NCI-H748 (cell line): ENCODE data around the gene TEX53.

Experiments
- DNase-seq: peaks from one replicate; lab custom pipeline; 2025; ENCODE audit not compliant: unreplicated experiment; lab: John Stamatoyannopoulos, UW

TEX53 gene

DNA sequence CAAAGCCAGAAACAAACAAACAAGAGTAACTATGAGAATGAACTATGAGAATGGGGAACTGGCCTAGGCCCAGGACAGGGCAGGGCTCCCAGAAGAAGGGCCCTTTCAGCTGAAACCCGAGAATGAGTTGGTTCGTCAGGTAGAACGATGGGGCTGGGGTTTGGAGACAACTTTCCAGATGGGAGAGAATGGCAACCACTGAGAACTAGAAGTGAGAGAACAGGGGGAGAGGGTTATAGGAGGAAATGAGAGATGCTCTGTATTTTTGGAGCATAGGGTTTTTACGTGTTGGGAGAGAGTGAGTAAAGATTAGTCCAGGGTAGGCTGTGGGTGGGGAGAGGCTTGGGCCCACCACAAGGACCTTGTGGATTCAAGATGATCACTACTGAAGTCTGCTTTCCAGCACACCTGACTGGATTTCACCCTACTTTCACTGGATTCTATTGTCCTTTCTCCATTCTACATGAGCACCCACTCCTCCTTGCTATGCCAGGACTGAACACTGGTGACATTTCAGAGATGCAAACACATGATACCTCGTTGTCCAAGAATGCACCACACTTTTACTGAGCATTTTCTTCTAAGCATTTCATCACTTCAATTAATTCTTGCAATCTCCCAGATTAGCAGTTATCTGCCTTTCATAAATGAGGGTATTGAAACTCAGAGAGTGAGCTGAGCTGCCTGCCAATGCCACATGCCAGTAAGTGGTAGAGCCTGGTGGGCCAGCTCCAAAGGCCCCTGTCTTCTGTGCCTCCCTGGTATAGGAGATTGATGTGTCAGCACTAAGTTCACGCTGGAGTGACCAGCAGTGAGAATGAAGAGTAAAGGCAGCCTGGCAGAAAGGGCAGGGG is 49.7 kb downstream of the TEX53 start:
- no peak for DNase-seq

DNA sequence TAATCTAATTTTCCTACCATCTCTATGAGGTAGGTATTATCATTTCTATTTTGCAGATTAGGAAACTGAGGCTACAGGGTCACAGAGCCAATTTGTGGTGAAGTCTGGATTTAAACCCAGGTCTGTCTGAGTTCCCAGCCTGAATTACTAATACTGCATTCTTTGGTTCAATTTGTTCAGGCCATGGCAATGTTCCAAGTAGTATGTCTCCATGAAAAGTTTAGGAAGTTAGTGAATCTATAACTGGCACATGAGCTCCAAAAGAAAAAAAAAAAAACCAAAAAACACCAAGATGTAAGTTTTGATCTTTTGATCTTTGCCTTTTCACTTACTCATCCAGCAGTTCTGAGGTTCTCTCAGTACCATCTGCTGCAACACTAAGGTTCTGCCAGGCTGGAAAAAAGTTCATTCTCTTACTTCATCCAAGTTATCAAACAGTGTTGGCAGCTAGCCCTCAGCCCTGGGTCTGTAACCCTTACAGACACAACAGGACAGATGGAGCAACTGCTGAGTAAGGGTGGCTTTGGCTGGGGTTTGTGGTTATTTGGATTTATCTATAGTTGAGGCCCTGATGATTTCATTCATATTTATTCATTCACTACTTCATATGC is 50.9 kb downstream of the TEX53 start:
- no peak for DNase-seq
